ENCODE results near the gene IL12RB2. TPM values are rescaled to one million over a fixed set of nuclear protein-coding genes. Genes with fewer than 3 reads are reported as not detected.

IL12RB2 gene
- total RNA-seq, 1 experiment from 2014 or later = not detected

DNA sequence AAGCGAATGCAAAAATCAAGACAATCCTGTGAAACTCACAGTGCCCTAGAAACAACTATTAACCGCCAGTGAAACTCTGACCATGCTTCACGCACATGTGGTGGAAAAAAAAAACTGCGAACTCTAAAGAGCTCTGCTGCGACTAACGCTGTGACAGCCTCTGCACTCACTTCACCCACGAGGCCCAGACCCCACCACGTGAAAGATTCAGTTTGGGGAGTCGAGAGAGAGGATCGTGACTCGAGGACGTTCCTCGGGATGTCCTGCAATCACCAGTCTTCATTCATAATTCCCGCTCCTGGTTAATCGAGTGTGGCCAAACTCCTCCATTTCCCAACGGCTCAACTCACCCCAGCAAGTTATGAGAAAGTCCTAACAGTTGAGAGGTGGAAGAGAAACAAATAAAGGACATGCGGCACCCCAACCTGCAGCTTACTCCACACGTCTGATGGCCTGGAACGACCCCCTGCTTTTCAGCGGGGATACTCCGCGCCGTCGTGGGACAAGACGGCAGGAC, 121.4 kb downstream of the IL12RB2 start:
- Histone ChIP-seq H3K9ac (ENCODE audit: low read length) (peak overlapping the region; percentile 98), H3K36me3 (ENCODE audit: insufficient read depth, low read length) (peaks cover 55% of the 10 kb centered on the region), H3K4me2 (ENCODE audit: low read depth, low read length, poor library complexity, severe bottlenecking) (peak overlapping the region; percentile 85), H3K4me1 (ENCODE audit: low read length) (peaks cover 46% of the 10 kb centered on the region), H3K9me3 (ENCODE audit: low read length) (no peaks in the 10 kb centered on the region), H3K27ac (ENCODE audit: low read length) (peak overlapping the region; percentile 78), H3K9me2 (replicated peaks; ENCODE audit: insufficient read depth, low read length) (no peaks in the 10 kb centered on the region), H3K27me3 (ENCODE audit: low read length) (no peaks in the 10 kb centered on the region), H3K79me2 (ENCODE audit: low read length) (peaks cover 61% of the 10 kb centered on the region), H4K20me1 (ENCODE audit: insufficient read depth, low read depth, low read length) (peaks cover 51% of the 10 kb centered on the region), H3K4me3 (ENCODE audit: low read length) (peak overlapping the region; percentile 90), H2AFZ (ENCODE audit: low read length) (no peak overlapping the region)
- peak; percentile 75 for DNase-seq

DNA sequence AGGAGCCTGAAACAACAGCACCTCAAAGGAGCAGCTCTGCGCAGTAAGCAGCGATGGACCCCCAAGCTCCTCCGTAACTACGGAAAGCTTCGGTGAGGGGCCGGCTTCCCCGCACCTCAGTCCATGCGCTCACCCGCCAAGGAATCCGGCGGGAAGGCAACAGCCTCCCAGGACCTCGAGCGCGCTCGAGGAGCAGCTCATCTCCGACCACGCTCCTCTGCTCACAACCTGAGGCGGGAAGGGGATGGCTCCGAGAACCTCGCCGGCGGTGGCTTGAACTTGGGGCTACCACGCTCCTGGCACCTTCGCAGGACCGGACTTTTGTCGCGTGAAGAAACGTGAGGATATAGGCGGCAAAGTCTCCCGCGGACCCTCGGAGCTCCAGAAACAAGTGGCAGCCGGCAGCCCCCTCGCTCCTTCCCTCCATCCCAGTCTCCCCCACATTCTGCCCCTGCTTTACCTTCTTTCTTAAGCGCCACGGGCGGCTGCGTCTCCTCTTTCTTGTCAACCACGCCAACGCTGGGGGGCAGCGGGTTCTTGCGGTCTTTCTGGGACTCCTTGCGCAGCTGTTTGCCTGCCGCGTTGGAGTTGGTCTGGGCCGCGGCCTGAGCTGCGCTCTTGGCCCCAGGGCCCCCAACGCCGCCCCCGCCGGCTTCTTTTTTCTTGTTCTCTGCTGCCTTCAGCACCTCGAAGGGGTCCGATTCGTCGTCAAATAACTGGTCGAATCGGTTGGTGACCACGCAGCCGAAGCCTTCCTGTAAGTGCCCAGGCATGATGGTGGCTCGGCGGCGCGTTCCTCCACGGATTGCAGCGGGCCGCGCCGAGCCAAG, 122.1 kb downstream of the IL12RB2 start:
- Histone ChIP-seq H2AFZ (ENCODE audit: low read length) (no peak overlapping the region), H3K9me2 (replicated peaks; ENCODE audit: insufficient read depth, low read length) (no peaks in the 10 kb centered on the region), H3K4me3 (ENCODE audit: low read length) (peak overlapping the region; percentile 90), H3K27me3 (ENCODE audit: low read length) (no peaks in the 10 kb centered on the region), H3K9ac (ENCODE audit: low read length) (peak overlapping the region; percentile 98), H3K9me3 (ENCODE audit: low read length) (no peaks in the 10 kb centered on the region), H3K36me3 (ENCODE audit: insufficient read depth, low read length) (peaks cover 48% of the 10 kb centered on the region), H3K27ac (ENCODE audit: low read length) (peak overlapping the region; percentile 78), H3K79me2 (ENCODE audit: low read length) (peaks cover 55% of the 10 kb centered on the region), H3K4me1 (ENCODE audit: low read length) (peaks cover 46% of the 10 kb centered on the region), H4K20me1 (ENCODE audit: insufficient read depth, low read depth, low read length) (peaks cover 47% of the 10 kb centered on the region), H3K4me2 (ENCODE audit: low read depth, low read length, poor library complexity, severe bottlenecking) (peak overlapping the region; percentile 85)
- peak; percentile 72 for DNase-seq

DNA sequence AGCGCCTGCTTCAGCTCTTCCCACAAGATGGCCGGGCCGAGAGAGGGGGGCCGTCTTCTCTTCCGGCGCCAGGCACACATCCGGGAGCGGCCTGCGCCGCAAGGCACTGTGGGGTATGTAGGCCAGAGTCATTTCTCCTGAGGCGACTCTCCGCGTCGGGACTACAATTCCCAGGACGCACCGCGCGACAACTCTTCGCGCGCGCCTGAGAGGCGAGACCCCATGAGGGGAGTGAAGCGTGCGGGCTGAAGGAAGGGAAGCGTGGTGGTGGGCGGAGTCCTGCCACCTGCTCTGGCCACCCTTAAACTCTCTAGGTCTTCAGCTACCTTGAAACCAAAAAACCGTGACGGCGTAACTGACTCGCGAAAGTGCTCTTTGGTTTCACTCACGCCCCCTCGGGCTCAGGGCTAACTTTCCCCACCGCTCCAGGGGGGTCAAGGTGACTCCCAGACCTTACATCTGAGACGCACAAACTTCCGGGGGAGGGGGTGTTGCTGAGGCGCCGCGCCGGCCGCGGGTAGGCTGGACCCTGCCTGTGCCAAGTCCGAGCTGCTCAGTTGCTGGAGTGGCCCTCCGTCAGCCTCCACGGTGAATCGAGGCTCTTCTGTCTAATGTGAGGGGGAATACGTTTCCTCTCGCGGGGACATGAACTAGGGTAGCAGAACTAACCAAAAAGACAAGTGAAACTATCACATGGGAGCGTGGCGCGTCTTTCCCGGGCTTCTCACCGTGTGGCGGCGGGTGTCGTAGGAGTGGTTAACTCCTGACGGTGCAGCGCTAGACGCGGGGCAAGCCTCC, 122.9 kb downstream of the IL12RB2 start, which contains the start of gene SERBP1:
TSS of gene SERBP1 (minus strand) at position 45 of the 798 bp plus-strand sequence. CDS start 102 bp downstream, outside the sequence.
- peaks cover 46% of the 10 kb centered on the region for H3K4me1 ChIP-seq (ENCODE audit: low read length)
- H3K9me3 ChIP-seq (ENCODE audit: low read length) = no peaks in the 10 kb centered on the region
- H2AFZ ChIP-seq (ENCODE audit: low read length) = peak within 1 kb of the TSS; percentile 96
- H3K27ac ChIP-seq (ENCODE audit: low read length) = peak within 1 kb of the TSS; percentile 78
- H3K4me3 ChIP-seq (ENCODE audit: low read length) = peak within 1 kb of the TSS; percentile 90
- no peaks in the 10 kb centered on the region for H3K27me3 ChIP-seq (ENCODE audit: low read length)
- peak within 1 kb of the TSS; percentile 85 for H3K4me2 ChIP-seq (ENCODE audit: low read depth, low read length, poor library complexity, severe bottlenecking)
- H3K9ac ChIP-seq (ENCODE audit: low read length) = peak within 1 kb of the TSS; percentile 98
- peaks cover 42% of the 10 kb centered on the region for H3K36me3 ChIP-seq (ENCODE audit: insufficient read depth, low read length)
- H3K79me2 ChIP-seq (ENCODE audit: low read length) = peaks cover 46% of the 10 kb centered on the region
- H3K9me2 ChIP-seq (replicated peaks; ENCODE audit: insufficient read depth, low read length) = no peaks in the 10 kb centered on the region
- peaks cover 42% of the 10 kb centered on the region for H4K20me1 ChIP-seq (ENCODE audit: insufficient read depth, low read depth, low read length)
- DNase-seq = peak; percentile 99

DNA sequence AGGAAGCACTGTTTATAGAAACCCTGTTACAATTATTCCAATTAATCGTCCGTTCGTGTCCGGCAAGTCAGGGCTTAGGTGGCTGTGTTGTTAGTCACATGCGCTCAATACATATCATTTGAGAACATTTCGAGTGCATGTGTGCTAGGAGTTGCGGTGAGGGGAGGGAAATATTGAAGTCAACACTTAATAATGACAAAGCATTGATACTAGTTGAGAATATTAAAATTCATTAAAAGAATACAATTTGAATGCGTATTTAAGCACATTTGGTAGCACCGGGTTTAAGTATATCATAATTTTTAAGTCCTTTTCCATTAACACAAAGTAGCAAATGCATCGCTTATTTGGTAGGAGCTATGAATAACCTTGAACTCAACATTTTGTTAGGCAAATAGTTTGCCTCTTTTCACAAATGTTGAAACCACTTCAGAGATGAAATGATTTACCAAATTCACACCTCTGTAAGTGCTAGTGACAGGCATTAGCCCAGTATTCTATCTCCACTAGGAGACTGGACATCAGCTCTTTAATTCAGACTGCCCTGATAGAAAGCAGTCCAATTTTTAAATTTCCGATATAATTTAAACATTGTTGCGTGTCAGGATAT, 123.6 kb downstream of the IL12RB2 start:
- peak overlapping the region; percentile 75 for H3K4me2 ChIP-seq (ENCODE audit: low read depth, low read length, poor library complexity, severe bottlenecking)
- H3K9me3 ChIP-seq (ENCODE audit: low read length) = no peaks in the 10 kb centered on the region
- peaks cover 35% of the 10 kb centered on the region for H4K20me1 ChIP-seq (ENCODE audit: insufficient read depth, low read depth, low read length)
- no peaks in the 10 kb centered on the region for H3K27me3 ChIP-seq (ENCODE audit: low read length)
- peak overlapping the region; percentile 96 for H2AFZ ChIP-seq (ENCODE audit: low read length)
- H3K4me1 ChIP-seq (ENCODE audit: low read length) = peaks cover 44% of the 10 kb centered on the region
- H3K36me3 ChIP-seq (ENCODE audit: insufficient read depth, low read length) = peaks cover 35% of the 10 kb centered on the region
- DNase-seq = peak; percentile 56
- H3K27ac ChIP-seq (ENCODE audit: low read length) = peak overlapping the region; percentile 73; the same call in 1 of the 2 replicates
- H3K79me2 ChIP-seq (ENCODE audit: low read length) = peaks cover 39% of the 10 kb centered on the region
- no peaks in the 10 kb centered on the region for H3K9me2 ChIP-seq (replicated peaks; ENCODE audit: insufficient read depth, low read length)
- peak overlapping the region; percentile 90 for H3K4me3 ChIP-seq (ENCODE audit: low read length)
- peak overlapping the region; percentile 76 for H3K9ac ChIP-seq (ENCODE audit: low read length)

DNA sequence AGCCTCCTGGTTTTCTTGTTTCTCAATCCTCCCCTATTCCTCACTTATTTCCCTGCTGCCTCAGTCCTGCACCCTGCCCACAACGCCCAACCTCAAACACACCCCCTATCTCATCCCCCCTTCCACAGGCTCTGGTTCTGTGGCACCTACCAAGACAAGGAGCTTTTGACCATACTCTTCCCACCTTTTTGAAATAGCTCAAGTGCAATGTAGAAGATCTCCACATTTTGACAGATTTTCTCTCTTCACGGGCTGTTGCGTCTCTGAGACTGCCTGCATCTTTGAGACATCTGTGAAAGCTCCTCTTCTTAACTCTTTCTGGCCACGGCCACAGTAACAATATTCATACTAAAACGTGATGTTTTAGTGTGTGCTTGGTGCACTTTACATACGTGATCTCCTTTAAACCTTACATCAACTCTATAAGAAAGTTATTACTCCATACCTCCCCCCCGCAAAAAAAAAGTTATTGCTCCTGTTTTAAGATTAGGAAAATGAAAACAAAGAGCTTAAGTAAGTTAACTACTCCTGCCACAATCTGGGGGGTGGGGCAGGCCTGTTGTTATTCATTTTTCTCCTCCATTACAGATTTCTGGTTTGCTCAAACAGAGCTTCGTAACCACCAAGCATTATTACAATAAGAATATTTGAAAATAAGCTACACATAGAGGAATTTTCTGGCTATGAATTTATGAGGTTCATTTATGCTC, 124.4 kb downstream of the IL12RB2 start:
- no peak for DNase-seq
- Histone ChIP-seq H3K27me3 (ENCODE audit: low read length) (no peaks in the 10 kb centered on the region), H3K9me3 (ENCODE audit: low read length) (no peaks in the 10 kb centered on the region), H3K36me3 (ENCODE audit: insufficient read depth, low read length) (peaks cover 27% of the 10 kb centered on the region), H4K20me1 (ENCODE audit: insufficient read depth, low read depth, low read length) (peaks cover 27% of the 10 kb centered on the region), H3K4me3 (ENCODE audit: low read length) (no peak overlapping the region), H2AFZ (ENCODE audit: low read length) (no peak overlapping the region), H3K4me2 (ENCODE audit: low read depth, low read length, poor library complexity, severe bottlenecking) (no peak overlapping the region), H3K27ac (ENCODE audit: low read length) (no peak overlapping the region), H3K4me1 (ENCODE audit: low read length) (peaks cover 38% of the 10 kb centered on the region), H3K9ac (ENCODE audit: low read length) (no peak overlapping the region), H3K9me2 (replicated peaks; ENCODE audit: insufficient read depth, low read length) (no peaks in the 10 kb centered on the region), H3K79me2 (ENCODE audit: low read length) (peaks cover 32% of the 10 kb centered on the region)

DNA sequence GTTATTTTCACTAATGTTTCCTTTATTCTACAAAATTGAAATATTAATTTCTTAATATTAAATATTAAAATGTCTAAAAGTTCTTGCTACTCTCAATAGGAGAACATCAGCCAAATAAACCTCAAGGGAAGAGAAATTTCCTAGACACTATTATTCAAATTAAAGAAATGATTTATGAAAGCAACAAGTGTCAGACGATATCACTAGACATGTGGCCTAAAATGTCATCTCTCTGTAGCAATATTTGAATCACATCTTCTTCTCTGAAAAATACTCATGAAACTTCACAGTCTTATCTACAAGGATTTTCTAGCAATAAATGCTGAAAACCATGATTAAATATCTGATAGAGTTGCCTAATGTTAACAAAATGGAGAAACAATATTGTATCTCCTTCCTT, 125.1 kb downstream of the IL12RB2 start:
- Histone ChIP-seq H3K36me3 (ENCODE audit: insufficient read depth, low read length) (peaks cover 20% of the 10 kb centered on the region), H3K4me2 (ENCODE audit: low read depth, low read length, poor library complexity, severe bottlenecking) (no peak overlapping the region), H3K4me1 (ENCODE audit: low read length) (peaks cover 31% of the 10 kb centered on the region), H3K79me2 (ENCODE audit: low read length) (peaks cover 25% of the 10 kb centered on the region), H2AFZ (ENCODE audit: low read length) (no peak overlapping the region), H4K20me1 (ENCODE audit: insufficient read depth, low read depth, low read length) (peaks cover 20% of the 10 kb centered on the region), H3K27ac (ENCODE audit: low read length) (no peak overlapping the region), H3K27me3 (ENCODE audit: low read length) (no peaks in the 10 kb centered on the region), H3K4me3 (ENCODE audit: low read length) (no peak overlapping the region), H3K9me3 (ENCODE audit: low read length) (no peaks in the 10 kb centered on the region), H3K9ac (ENCODE audit: low read length) (no peak overlapping the region), H3K9me2 (replicated peaks; ENCODE audit: insufficient read depth, low read length) (no peaks in the 10 kb centered on the region)
- no peak for DNase-seq

DNA sequence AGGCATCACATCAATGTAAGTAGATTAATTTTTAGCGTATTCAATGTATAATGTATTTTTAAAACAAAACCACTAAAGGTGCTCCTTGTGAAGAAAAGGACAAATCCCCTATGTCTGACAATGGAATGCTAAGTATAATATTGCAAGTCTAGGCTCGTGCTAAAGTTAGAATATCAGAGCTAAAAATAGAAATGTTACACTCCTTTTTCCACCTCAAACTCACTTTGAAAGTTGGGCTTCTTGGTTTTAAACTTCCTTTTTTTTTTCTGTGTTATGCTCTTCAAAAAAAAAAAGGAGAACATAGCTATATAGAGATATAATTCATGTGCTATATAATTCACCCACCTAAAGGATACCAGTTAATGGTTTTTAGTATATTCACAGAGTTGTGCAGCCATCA, 126.2 kb downstream of the IL12RB2 start:
- H3K9me2 ChIP-seq (replicated peaks; ENCODE audit: insufficient read depth, low read length) = no peaks in the 10 kb centered on the region
- H3K27me3 ChIP-seq (ENCODE audit: low read length) = no peaks in the 10 kb centered on the region
- no peak overlapping the region for H3K4me2 ChIP-seq (ENCODE audit: low read depth, low read length, poor library complexity, severe bottlenecking)
- H2AFZ ChIP-seq (ENCODE audit: low read length) = no peak overlapping the region
- no peak for DNase-seq
- no peak overlapping the region for H3K9ac ChIP-seq (ENCODE audit: low read length)
- peaks cover 22% of the 10 kb centered on the region for H3K4me1 ChIP-seq (ENCODE audit: low read length)
- peaks cover 9% of the 10 kb centered on the region for H3K36me3 ChIP-seq (ENCODE audit: insufficient read depth, low read length)
- peaks cover 14% of the 10 kb centered on the region for H3K79me2 ChIP-seq (ENCODE audit: low read length)
- no peaks in the 10 kb centered on the region for H3K9me3 ChIP-seq (ENCODE audit: low read length)
- H4K20me1 ChIP-seq (ENCODE audit: insufficient read depth, low read depth, low read length) = peaks cover 9% of the 10 kb centered on the region
- H3K27ac ChIP-seq (ENCODE audit: low read length) = no peak overlapping the region
- no peak overlapping the region for H3K4me3 ChIP-seq (ENCODE audit: low read length)
